ELR (cell line): ENCODE results near the gene SIGLEC10.
A peak's percentile ranks its signal among the peaks of the same experiment; 100 is the strongest.

ENCODE experiments used
- DNase-seq: peaks from one replicate; pipeline ENCODE4 v3.0.0-alpha.2; 2015; ENCODE audit warnings: low read depth

SIGLEC10 gene

DNA sequence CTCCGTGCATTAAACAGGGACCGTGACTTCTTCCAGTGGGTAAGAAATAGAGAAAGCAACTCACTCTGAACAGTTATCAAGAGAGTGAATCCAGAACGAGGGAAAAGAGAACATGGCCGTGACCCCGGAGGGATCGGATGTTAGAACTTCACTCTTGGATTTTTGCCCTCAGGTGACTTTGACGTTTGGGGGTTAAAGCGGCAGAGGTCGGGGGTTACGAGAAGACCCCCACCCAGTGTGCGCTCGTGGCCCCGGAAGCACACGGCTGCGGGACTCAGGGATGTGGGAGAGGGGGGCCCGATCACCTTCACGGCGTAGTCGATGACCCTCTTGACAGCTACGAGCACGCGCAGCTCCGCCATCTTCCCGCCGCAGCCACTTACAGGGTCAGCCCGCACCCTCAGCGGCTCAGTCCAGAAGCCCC, 51.5 kb downstream of the SIGLEC10 start, which contains the start of gene ETFB:
ETFB (minus strand) TSS at position 424 of the 424 bp plus-strand sequence; CDS start at position 362, 62 bp downstream.
- no peak for DNase-seq

GRCh38 chr19:51365211-51365964, 52.1 kb downstream of the SIGLEC10 start:
- peak; percentile 55 for DNase-seq

DNA sequence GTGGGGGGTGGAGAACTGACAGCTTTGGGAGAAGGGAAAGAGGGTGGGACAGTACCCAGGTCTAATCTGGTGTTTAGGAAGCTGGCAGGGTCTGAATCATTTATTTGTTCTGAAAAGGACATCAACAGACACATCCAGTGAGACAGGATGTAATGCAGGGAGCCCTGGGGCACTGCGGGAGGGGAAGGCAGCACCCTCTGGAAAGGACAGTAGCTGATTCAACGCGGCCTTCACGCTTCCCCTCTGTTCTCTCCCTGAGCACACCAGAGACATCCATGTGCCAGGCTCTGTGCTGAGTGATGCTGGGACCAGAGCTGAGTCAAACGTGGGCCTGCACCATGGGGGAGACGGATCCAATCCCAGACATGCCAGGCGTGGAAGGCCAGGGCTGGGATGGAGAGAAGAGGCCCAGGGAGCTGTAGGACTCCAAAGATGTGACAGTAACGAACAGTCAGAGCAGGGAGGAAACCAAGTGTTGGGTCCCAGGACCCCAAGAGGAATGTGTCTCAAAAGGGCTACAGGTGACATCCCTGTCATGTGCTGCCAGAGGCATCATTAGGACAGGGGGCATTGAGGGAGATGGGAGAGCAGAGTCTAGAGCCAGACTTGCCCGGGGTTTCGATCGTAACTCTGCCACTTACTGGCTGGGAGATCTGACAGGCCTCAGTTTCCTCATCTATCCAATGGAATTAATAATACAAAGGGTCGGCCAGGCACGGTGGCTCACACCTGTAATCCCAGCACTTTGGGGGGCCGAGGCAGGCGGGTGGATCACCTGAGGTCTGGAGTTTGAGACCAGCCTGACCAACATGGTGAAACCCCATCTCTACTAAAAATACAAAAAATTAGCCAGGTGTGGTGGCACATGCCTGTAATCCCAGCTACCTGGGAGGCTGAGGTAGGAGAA, 53.0 kb downstream of the SIGLEC10 start:
- DNase-seq = peak; percentile 60

GRCh38 chr19:51361239-51361638, 56.2 kb downstream of the SIGLEC10 start:
- DNase-seq = no peak
